GM19452 (cell line): ENCODE results near the gene PLCL2.
"Not testable (repeated sequence)": the region's sequence is repeated elsewhere in the genome, so short reads cannot be mapped to it uniquely, and the experiment has no call there.

Experiments used
- ATAC-seq: cut with Tn5 transposase; IDR thresholded peaks from one replicate; pipeline ENCODE4 v1.9.1; 2021; ENCODE audit not compliant: unreplicated experiment

PLCL2 gene

DNA sequence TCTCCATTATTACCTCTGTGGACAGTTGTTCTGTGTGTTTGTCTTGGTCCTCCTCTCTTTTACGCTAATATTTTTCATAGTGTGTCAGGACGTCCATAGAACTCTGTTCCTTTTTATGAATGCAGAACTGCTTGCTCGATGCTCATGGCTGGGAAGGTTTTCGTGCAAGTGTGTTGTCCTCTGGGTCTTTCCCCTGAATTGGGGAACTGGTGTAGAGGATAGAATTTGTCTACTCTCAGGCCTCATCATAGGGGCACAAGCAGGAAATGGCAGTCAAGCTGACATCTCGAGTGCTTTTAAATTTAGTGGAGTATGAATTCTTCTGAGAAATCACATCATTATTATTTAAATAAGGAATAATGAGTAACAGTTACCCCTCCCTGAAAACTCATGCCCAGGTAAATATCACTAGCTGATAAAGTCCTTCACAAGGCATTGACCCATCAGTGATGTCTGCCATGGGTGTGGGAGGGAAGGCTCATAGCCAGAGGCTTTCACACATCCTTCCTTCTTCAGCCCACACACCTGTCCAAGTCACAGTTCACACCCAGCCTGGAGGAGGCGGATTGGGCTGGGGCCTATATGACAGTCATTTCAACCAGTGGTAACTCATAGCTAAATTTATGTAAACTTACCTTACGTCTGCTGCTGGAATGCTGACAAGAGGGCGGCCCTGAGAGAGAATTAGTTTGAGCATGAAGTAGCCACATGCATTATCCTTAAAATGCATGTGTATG lies 226.1 kb downstream of the PLCL2 start:
- no peak for ATAC-seq

DNA sequence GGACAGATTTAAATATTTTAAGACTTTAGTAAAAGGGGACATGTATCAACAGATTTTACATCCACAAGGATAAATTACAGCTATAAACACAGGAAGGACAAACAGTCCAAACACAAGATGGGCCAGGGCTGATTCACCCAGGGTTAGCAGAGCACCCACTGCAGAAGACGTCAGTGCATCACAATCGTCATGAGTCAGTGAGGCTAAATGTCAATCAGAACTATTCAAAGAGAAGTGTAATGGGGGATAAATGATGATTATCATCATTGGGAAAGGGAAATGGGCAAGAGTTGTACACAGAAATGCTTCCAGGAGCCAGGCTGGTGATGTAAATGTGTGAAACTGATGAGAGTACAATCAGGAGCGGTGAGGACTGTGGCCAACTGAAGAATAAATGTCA lies 226.8 kb downstream of the PLCL2 start:
- ATAC-seq = no peak

DNA sequence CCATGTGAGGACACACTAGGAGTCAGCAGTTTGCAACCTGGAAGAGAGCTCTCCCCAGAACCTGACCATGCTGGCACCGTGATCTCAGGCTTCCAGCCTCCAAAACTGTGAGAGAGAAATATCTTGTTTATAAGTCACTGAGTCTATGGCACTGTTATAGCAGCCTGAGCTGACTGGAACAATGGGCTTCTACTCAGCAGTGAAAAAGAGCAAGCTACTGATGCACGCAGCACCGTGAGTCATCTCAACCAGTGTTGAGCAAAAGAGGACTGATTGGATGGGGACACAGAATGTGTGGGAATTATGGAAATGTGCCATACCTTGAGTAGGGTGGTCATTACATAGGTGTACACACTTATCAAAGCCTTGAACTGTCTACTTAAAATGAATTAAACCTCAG lies 230.4 kb downstream of the PLCL2 start:
- no peak for ATAC-seq

DNA sequence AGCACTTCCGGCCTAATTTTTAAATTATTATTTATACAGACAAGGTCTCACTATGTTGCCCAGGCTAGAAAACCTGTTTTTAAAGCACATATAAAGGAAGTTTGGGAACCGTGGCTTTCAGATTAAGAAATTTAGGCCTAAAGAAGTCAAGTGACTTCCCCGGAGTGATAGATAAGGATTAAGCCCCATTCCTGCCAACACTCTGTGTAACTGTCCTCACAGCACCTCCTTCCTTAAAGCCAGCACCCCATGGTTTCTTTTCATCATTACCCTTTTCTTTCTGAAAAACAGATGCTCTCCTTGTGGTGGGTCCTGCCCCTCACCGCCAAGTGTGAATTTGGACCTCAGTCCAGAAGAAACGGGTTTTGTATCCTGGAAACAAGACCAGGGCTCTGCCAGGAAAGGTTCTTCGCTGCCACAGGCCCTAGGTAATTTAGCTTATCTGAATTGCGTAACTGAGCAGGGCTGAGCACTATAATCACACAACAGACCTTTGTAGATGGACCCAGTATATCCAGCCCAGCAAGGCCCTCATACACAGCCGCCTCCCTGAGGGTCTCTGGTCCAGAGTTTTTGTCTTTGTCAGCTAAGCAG lies 231.3 kb downstream of the PLCL2 start:
- ATAC-seq = no peak

DNA sequence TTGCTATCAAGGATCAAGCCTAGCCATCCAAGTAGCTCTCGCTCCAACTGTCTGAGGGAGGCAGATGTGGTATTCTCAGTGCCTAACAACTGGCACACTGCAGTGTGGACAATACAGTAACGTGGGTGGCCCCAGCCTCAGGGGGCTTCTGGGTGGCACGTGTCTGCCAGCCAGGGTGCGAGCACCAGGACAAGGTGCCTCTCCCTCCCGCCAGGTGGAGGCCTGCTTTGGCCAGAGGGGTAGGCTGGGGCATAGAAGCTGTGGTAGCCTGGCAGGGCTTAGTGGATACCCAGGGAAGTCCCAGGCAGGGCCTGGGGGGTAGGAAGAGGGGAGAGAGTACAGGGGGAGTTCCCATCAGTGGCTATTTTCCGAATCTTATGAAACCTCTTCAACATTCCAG lies 234.0 kb downstream of the PLCL2 start:
- no peak for ATAC-seq

DNA sequence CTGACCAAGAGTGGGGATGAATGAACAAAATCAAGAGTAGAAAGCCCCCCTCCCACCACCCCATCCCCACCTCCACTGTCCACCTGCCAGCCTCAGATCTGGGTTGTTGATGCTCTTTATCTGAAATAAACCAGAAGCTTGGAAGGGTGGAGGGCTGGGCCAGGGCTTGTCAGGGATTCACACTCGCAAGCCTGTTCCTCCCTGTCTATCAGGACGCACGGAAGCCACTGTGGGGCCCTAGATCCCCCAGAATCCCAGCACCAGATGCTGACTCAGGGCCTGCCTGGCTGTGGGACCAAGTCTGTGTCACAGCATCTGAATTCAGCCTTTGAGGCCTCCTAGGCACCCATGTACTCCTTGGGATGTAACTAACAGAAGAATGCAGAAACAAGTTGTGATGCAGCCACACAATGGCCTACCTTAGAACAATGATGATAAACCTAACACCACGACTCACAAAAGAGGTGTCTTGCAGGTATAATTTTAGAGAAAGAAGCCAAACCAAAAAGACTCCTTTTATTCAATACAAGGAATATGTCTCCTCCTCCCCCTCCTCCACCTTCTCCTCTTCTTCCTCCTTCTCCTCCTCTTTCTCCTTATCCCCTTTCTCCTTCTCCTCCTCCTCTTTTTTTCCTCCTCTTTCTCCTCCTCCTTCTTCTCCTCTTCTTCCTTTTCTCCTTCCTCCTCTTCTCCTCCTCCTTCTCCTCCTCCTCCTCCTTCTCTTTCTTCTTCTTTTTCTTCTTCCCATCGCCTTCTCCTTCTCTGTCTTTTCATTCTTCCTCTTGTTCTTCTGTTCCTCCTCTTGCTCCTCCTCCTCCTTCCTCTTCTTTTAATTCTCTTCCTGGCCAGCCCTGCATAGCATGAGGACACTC lies 234.7 kb downstream of the PLCL2 start:
- ATAC-seq = no peak

DNA sequence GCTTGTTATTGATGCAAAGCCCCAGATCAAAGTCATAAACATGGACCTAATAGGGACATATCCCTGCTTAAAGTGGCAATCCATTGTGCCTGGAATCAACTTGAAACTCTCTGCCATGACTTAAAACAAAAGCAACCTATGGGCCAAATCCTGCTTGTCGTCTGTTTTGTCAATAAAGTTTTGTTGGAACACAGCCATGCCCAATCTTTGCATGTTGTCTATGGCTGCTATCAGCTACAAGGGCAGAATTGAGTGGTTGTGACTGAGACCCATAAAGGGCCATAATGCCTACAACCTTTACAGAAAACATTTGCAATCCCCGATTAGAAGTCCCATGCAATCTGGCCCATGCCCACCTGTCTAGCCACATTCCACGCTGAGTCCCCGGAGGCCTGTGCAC lies 235.4 kb downstream of the PLCL2 start:
- ATAC-seq = no peak

DNA sequence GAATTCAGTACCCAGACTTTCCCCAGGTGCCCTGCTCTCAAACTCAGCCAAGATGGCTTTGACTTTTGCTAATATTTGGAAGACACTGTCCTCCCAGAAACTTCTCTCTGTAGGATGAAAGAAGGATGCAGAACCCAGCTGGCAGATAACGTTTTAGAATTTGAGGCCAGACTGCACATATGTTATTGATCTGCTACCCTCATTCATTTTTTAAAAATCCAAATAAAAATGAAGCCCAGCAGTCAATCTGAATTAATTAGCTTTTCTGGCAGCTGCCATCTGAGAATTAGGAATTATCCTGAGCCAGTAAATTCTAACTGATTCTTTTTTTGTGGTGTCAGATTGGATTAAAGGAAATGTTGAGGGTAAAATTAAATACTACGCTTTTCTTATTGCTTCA lies 236.6 kb downstream of the PLCL2 start:
- ATAC-seq = no peak

DNA sequence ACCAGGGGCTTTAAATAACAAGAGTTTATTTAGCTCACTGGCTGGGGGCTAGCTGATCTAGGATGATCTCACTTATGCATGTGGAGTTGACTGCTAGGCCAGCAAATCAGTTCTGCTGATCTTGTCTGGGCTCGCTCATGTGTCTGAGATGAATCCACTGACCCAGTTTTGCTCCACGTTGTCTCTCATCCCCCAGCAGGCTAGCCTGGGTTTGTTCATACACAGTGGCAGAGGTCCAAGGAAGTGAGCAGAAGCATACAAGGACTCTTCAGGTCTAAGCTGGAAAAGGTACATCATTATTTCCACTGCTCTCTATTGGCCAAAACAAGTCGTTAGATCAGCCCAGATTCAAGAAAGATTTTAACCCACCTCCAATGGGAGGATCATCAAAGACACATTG lies 238.0 kb downstream of the PLCL2 start:
- no peak for ATAC-seq

DNA sequence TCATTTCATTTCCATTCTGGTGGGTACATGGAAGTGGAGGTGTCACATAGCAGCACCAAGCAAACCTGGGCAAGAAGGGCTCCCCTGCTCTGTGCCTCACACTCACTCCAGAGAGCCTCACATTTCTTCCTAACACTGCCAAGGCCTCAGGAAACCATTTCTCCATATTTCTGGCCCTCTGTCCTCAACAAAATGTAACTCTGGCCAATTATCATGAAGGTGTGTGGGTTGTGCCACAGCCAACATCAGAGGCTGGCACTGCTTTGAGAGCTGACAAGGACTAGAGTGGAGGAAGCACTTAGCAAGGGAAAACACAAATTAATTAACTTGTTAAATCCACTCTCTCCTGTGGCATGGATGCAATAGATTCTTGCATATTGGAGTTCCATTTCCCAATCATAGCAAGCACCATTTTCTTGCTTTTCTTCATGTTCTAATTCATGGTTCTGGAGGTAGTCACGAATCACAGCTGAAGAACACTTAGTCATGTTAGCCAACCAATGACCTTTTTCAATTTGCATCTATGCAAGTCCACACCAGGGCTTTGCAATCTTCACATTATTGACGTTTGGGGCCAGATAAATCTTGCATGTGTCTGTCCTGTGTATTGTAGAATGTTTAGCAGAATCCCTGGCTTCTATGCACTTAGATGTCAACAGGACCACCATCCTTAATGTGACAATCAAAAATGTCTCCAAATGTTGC lies 241.1 kb downstream of the PLCL2 start:
- no peak for ATAC-seq

DNA sequence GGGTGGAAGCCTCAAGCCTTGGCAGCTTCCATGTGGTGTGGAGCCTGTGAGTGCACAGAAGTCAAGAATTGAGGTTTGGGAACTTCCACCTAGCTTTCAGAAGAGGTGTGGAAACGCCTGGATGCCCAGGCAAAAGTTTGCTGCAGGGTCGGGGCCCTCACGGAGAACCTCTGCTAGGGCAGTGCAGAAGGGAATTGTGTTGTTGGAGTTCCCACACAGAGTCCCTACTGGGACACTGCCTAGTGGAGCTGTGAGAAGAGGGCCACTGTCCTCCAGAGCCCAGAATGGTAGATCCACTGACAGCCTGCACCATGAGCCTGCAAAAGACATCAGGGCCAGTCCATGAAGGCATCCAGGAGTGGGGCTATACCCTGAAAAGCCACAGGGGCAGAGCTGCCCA lies 243.9 kb downstream of the PLCL2 start:
- not testable (repeated sequence) for ATAC-seq

DNA sequence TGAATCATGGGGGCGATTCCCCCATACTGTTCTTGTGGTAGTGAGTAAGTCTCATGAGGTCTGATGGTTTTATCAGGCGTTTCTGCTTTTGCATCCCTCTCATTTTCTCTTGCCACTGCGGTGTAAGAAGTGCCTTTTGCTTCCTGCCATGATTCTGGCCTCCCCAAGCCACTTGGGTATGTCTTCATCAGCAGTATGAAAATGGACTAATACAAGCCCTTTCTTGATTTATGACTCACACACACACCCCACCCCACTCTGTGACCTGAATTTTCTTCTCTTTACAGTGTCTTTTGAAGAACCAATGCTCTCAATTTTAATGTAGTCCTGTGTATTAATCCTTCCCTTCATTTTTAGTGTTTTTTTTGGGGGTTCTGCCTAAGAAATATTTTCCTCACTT lies 244.8 kb downstream of the PLCL2 start:
- no peak for ATAC-seq

DNA sequence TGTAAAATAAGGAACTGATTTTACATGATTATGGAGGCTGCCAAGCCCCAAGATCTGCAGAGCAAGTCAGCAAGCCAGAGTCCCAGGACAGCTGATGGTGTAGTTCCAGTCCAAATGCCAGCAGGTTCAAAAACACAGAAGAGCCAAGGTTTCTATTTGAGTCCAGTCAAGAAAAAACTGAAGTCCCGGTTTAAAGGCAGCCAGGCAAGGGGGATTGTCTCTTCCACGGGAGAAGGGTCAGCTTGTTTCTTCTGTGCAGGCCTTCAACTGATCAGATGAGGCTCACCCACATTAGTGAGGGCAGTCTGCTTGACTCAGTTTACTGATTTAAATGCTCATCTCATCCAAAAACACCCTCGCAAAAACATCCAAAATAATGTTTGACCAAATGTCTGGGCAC lies 246.2 kb downstream of the PLCL2 start:
- ATAC-seq = no peak

DNA sequence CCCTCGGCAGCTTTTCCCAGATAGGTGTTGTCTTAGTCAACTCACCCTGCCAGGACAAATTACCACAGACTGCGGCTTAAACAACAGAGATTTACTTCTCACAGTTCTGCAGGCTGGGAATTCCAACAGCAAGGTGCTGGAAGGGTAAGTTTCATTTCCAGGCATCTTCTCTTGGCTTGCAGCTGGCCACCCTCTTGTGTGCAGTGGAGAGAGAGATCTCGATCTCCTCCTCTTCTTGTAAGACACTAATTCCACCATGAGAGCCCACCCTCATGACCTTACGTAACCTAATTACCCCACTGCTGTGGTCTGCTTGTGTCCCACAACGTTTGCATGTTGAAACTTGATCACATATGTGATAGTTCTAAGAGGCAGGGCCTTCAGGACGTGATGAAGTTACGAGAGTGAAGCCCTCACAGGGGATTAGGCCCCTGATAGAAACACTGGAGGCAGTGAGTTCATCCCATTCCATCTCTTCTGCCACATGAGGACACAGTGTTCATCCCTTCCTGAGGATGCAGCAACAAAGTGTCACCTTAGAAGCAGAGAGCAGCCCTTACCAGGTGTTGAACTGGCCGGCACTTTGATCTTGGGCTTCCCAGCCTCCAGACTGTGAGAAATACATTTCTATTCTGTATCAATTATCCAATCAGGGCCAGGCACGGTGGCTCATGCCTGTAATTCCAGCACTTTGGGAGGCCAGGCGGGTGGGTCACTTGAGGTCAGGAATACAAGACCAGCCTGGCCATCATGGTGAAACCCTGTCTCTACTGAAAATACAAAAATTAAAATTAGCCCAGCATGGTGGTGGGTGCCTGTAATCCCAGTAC lies 247.7 kb downstream of the PLCL2 start:
- ATAC-seq = no peak

DNA sequence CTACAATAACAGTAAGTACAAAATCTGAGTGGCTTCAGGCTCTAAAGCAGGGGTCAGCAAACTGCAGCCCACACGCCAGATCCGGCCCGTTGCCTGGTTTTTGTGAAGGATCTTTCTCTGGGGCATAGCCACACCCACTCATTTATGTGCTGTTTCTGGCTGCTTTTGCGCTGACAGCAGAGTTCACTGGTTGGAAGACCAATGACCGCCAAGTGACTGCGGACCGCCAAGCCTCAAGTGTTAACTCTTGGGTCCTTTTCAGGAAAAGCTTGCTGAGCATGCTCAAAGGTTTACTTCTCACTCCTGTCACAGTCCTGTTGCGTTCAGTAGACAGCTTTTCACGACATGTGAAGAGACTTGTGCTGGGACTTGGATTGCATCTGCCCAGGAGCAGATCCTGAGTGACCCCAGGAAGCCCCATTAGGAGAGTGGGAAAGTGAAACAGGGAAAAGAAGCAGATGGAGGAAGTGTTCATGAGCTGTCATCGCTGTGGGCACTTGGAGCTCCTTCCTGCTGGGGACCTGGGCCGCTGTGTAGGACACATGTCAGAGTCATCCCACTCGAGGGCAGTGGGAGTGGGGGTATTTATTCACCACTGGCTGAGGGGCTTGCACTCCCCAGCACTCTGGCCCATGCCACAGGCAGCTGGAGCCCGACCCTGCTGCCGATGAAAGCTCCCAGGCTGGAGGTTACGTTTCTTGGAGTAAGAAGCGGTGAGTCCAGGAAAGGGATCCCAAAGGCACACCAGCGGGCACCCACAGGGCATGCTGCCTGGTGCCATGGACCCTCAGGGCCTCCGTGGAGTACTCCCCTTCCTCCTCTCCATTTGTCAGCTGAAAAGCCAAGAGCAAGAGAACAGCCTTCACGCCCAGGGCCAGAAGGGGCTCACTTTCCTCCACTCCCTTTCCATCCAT lies 249.1 kb downstream of the PLCL2 start:
- ATAC-seq = no peak

DNA sequence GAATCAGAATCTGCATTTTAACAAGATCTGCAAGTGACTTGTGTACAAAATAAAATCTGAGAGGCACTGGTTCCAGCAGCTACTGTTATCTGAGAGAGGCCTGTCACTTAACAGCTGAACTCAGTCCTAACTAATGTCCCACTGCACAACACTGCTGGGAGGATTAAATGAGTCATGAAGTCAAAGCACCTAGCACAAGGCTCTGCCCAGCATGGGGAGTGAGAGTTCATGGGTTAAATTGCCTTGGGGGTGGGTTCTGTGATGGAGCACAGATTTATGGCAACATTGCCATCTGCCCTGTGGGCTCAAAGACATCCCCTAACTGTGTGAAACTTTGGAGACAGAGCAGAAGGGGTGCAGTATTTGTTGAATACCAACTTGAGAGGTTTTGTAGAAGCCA lies 250.9 kb downstream of the PLCL2 start:
- ATAC-seq = no peak

DNA sequence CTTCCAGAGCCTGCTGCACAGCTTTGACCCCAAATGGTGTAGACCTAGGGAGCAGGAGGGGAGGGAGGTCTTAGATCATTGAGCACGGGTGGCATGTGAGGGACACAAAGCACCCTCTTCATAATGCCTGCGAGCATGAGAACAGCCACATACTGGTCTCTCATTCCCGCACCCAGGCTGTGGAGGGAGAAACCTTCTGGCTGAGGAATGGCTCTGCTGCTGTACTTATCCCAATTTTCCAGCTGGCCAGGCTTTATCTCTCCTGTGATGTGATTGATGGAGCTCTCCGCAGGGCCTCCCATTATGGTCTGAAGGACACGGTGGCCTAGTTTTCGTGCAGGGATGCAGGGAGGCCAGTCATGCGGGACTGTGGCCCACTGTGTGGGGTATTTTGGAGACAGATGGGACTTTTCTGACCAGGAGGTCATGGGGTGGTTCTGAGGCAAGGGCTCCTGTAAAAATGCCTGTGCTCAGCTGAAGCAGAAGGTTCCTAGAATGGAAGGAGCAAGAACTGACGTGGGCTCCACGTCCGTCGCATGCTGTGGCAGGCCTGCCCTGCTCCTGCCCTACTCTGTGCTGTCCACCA lies 251.5 kb downstream of the PLCL2 start:
- ATAC-seq = no peak

DNA sequence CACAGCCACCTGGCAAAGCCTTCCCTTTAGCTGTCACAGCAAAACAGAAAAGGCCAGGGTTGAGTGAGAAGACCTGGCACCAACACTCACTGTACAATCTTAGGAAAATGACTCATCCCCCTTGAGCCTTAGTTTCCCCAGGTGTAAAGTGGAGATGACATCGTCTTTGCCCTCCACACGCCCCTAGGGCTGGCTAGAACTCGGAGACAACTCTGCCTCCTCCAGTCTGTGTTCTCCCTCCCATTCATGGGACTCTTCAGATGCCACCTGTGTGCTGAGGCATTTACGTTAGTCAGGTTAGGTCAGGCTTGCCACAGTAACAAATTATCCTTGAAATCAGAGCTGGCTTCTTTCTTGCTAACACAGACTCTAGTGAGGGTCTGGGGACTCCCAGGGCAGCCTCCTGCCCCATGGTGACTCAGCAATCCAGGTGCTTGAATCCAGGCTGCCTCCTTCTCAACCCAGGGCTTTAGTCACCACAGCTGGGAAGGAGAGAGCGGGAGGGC lies 252.6 kb downstream of the PLCL2 start:
- no peak for ATAC-seq
